ENCODE data around the gene USP47. TPM values are rescaled to one million over a fixed set of nuclear protein-coding genes. Genes with fewer than 3 reads are reported as not detected.
A peak's percentile ranks its signal among the peaks of the same experiment; 100 is the strongest.

The USP47 gene
- total and polyA plus RNA-seq, 9 of the 15 experiments (the other 6 are each of a cell fraction or from before 2014, with no cell fraction given): 13.1 to 63.6 (median 34.7) TPM

GRCh38 chr11:11841723-11842420 is at the start of gene USP47 (continued):
- TF ChIP-seq TOE1 (IDR thresholded peaks at IDR 0.05; ENCODE audit: borderline replicate concordance) (no peak; the same call in 1 of the 2 replicates), TOE1 (CRISPR knock-in tag; IDR thresholded peaks at IDR 0.05; ENCODE audit: borderline replicate concordance, low read depth) (0 out of 2 replicates have a peak, but pooled peaks have one; percentile 58), ZNF512 (tag; IDR thresholded peaks at IDR 0.05) (no peak), CREBBP (IDR thresholded peaks at IDR 0.05; ENCODE audit: low read depth, low read length) (no peak), ZNF551 (CRISPR knock-in tag; IDR thresholded peaks at IDR 0.05) (no peak), RCOR1 (IDR thresholded peaks at IDR 0.05; ENCODE audit: borderline replicate concordance in 1 of 2, low read depth in 2 of 2, low read length in 2 of 2) (no peak), SAP30 (IDR thresholded peaks at IDR 0.05; ENCODE audit: borderline replicate concordance, insufficient read depth, low read depth, low read length, poor library complexity, severe bottlenecking) (no peak), PHB (CRISPR knock-in tag; IDR thresholded peaks at IDR 0.05) (no peak), CGGBP1 (CRISPR knock-in tag; IDR thresholded peaks at IDR 0.05) (peak; percentile 91; the same call in 1 of the 2 replicates), NCOR1 (IDR thresholded peaks at IDR 0.05) (peak; percentile 67), ZNF146 (CRISPR knock-in tag; IDR thresholded peaks at IDR 0.05; ENCODE audit: unreplicated experiment) (no peak), E4F1 (CRISPR knock-in tag; IDR thresholded peaks at IDR 0.05; ENCODE audit: borderline replicate concordance) (no peak), KAT7 (CRISPR knock-in tag; IDR thresholded peaks at IDR 0.05; ENCODE audit: borderline replicate concordance) (no peak), RFX1 (IDR thresholded peaks at IDR 0.05) (no peak)
